Fibroblast of skin of back (primary cell): ENCODE measurements around the gene ADAMTS16.

Source experiments
- DNase-seq: peaks from one replicate; pipeline ENCODE4 v3.0.0-alpha.2; 2013

ADAMTS16 gene

DNA sequence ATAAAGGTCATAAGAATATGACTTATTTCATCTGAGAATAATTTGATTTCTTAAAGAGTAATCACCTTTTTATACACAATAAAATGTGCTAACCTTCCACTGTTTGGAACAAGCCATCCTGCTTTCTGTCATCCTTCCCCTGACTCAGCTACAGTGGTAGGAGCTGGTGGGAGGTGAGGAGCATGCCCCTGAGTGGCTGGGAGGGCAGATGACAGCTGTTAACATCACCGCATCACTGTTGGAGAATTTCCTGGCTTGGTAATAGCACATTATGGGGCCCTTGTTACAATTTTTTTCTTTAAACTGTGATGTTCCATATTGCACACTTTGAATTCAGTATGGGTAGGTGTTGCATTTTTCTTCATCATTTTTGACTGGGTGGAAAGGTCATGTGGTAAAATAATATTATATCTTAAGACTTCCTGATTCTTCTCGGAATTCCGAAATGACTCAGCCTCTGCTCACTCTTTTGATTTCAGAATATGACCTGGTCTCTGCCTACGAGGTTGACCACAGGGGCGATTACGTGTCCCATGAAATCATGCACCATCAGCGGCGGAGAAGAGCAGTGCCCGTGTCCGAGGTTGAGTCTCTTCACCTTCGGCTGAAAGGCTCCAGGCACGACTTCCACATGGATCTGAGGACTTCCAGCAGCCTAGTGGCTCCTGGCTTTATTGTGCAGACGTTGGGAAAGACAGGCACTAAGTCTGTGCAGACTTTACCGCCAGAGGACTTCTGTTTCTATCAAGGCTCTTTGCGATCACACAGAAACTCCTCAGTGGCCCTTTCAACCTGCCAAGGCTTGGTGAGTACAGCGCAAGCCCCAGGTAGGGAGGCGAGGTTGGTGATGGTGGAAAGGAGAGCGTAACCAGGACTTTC lies 5.8 kb downstream of the ADAMTS16 start:
- DNase-seq = peak; percentile 19

DNA sequence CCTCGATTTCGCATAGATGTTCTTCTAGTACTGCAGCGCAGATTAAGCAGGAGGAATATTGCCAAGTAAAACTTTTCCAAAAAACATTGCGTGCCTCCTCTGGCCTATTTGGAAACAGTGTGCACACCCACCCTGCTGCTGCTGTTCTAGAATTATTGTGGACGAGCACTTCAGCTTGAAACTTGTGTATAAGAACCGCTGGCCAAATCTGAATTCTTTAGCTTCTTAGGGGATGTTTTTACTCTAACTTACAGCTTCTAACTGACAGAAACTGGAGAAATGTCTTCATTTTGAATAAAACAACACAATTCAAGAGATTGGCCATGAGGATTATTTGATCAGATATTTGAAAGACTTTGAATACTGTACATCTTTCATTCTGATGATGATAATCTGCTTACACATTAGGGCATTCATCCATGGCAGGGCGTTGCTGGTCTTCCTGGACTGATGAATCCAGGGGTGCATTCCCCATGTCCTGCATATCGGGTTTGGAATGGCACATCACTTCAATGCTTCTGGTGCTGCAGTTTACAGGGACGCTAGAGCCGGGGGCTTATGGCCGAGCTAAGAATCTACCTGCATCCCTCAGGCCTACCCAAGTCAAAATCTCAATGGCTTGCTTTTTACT lies 6.5 kb downstream of the ADAMTS16 start:
- no peak for DNase-seq

DNA sequence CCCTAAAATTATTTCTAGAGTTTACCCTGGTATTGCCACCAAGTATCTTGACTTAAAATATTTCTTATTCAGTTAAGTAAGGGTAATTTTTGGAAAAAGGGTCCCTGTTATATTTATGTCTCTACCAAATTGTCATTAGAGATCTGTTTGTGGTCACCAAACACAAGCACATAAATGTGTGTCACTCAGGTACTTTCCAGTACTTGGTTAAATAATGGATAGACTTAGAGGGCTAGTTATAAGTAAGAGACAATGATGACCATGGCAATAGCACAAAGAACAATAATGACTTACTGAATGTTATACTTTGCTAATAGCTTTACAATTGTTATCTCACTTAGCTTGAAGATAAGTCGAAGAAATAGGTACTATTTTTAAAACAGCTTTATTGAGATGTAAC lies 9.0 kb downstream of the ADAMTS16 start:
- no peak for DNase-seq

DNA sequence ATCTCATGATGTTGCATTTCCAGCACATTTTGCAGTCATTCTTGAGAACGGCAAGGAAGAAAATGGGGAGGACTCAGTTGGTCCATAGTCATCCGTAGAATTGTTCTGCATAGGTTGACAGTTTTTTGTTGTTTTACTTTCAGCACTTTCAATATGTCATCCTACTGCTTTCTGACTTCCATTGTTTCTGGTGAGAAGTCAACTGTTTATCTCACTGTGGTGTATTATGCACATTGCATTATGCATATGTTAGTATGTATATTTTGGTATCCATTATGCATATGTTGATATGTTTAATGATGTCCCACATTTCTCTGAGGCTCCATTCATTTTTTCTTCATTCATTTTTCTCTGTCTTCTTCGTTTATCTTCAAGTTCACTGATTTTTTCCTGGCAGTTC lies 10.5 kb downstream of the ADAMTS16 start:
- no peak for DNase-seq

DNA sequence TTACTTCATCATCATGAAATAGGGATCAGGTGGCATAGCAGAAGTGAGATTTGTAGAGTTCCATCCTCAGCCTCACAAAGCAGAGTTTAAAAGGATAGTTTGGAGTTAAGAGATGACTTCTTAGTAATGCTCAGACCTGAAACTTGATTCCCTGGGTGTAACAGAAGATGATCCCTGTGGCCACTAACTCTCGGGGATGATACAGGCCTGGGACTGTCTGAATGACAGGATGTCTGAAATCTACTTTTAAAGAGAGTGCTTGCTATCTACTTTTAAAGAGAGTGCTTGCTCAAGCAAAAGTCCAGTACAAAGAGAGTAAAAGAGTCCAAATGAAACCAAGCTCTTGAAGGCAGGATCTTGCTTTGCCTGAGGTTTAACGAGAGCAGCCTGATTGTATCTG lies 14.6 kb downstream of the ADAMTS16 start:
- DNase-seq = no peak

DNA sequence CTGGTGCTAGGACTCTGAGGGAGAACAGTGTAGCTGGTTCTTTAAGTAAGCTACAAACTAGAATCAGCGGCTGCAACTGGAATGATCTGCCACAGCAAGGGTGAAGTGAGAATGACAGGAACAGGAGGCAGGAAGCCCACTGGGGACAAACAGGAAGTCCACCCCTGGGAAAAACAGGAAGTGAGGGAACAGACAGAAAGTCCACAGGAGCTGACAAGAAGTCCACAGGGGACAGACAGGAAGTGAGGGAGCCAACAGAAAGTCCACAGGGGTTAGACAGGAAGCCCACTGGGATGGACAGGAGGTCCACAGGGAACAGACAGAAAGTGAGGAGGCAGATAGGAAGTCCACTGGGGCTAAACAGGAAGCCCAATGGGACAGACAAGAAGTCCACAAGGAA lies 15.5 kb downstream of the ADAMTS16 start:
- DNase-seq = no peak

DNA sequence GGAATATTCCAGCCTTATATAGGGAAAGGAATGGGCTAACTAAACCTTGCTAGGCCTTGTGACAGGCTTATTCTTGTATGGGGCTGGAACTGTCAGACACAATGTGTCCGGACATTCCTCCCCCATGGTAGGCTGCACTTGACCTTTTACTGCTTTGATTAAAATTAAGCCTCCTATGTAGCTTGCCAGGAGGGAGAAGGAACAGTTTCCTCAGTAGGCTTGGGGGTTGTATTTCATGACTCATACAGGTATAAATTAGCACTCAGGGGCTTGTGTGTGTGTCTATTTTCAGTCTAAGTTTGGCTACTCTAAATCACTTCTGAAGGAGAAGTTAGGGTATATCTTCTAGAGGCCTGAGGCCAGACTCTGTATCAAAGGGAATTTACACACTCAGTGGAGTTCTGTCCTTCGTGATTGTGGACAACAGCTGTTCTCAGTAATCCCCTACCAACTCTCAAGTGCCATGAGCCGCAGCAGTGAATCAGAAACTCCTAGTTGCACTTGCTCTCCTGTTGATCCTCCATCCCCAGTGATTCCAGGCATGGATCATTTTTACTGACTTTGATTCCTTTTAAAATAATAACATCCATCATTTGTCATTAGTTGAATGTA lies 16.4 kb downstream of the ADAMTS16 start:
- no peak for DNase-seq

DNA sequence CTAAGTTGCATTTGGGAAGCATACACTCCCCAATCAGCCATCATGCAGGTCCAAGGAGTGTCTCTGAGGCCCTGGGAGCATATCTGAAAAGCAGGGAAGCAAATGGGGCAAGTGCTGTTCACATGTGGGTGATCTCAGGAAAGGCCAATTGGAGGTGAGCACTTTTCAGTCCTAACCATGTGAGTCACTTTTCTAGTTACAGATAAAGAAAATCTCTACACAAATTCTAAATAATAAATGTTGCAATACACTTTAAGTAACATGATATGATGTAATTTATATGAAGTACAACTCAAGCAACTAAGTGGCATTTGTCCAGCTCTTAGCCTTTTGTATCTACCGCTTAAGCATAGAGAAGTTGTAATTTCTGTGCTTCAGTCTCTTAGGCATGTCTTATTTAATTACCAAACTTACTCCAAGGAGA lies 18.4 kb downstream of the ADAMTS16 start:
- no peak for DNase-seq

DNA sequence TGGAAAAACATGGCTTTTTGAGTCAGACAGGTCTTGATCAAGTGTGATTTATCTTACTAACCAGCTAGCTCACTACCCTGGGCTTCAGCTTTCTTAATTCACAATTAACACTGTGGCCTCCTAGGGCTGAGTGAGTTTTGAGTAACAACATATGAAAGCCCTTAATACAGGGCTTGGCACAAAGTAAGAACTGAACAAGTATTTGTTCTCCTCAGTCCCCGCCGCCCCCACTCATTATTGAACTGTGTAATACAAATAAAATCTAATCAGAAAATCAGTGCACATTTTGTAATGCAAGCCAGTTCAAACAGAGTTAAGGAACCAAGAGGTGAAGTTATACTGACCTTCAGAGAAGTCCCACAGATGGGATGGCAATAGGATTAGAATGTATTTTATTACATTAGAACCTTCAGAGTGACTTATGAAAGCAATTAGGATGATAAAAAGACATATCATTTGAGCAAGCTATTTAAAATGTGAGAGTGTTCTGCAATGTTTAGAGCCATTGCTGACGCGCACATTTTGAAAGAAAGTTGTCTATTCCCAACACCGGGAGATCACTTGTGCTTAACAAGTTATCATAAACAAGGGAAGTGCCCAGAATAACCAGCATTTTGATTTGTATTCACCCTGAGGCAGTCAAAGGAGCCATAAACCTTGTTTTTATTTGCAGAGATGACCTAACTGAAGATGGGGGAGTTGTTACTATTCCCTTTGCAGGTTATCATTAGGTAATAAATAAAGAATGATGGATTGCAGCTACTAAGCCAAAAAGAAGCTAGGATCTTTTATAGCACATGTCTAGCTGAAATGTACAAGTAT lies 19.4 kb downstream of the ADAMTS16 start:
- no peak for DNase-seq

DNA sequence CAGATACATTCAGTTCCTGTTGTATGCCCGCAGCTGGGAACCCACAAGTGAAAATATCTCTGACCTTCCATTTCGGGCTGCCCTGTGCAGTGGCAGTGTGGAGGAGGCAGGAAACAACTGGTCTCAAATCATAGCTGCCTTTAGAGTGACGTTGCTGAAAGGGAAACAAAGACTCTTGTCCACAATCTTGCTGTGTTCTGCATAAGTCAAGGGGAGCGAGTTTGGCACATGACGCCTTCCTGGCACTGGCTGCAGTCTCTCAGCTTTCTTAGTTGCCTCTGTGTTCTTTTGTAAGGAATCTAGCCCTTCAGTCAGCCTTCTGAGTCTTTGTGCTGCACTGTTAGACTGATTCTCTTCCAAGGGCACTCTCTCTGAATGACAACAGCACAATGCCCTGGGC lies 24.0 kb downstream of the ADAMTS16 start:
- DNase-seq = no peak

DNA sequence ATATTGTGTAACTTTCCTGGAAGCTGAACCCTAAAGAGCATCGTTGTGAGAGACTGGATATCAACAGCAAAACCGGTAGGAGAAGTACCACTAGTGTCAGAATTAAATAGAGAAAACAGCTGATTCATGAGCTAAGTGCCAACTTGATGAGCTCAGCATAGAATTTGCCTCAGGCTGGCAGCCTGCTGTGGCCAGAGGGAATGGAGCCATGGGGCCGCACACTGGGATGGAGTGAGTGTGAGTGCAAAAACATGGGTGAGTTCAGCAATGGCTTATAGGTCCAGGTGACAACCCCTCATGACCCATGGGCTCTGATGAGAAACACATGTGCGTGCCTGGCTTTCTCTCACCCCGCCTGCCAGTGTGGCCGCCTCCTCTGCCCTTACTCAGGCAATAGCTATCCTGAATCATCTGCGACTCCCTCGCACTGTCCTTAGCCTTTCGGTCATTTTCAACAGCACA lies 25.4 kb downstream of the ADAMTS16 start:
- DNase-seq = peak; percentile 22

DNA sequence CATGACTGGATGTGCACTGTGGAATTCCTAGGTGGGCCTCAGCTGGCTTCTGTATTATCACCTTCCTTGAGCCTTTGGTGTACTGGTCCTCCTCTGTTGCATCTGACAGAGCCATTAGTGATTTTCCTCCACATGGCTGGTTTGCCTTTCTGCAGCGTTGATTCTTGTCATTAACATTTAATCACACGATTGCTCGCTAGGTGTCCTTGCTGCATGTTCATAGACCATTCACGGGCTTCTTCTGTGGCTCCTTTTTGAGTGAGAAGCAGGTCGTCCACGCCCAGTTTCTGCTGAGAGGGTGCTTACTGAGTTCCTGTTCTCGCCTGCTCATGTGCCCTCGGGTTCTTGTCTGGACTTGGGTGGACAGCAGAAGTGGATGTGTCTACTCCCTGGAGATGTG lies 29.3 kb downstream of the ADAMTS16 start:
- DNase-seq = no peak

DNA sequence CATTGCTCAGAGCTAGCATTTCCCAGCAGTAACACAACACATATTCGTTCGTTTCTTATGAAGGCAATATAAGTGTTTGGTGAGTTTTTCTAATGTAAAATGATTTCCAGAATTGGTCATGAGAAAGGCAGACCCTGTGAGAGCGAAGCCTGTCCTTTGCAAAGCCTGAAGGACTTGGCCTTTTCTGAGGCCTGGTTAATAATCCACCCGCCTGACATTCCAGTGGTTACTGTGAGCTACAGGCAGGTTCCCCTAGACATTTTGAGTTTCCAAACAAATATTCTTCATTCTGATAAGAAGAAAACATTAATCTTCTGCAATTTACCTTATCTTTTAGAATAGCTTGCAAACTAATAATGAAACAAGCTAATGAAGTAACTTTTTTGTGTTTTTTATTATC lies 38.0 kb downstream of the ADAMTS16 start:
- DNase-seq = no peak

DNA sequence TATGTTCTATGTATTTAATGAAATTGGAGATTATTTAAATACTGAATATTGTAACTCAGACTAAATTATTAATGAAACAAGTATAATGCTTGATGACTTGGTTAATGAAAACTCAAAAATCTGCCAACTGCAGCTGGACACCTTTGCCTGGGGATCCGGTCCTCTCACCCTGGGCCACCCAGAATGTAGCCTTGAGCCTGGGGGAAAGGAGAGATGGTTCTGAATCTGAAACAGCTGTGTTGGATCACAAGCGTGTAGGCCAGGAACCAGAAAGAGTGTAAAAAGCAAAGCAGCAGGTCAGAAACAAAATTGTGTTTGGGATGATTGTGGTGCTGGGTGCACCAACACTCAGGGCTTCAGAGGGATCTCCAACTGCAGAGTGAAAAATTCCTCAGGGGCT lies 38.5 kb downstream of the ADAMTS16 start:
- no peak for DNase-seq

DNA sequence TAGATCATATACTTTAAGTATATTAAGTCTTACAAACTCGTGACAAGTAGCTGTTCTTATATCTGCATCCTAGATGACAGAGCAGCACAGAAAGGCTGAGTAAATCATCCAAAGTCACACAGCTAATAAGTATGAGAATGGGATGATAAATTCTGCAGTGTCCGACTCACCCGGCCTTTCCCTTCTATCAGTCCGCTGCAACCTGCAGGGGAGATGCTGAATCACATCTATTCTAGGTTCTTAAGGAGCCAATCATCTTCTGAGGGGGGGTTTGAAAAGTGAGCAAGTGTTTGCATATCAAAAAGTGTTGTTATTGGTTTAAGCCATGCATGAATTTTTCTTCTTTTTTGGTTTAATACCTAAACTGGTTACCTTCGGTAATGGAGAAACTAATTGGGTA lies 38.9 kb downstream of the ADAMTS16 start:
- DNase-seq = no peak

DNA sequence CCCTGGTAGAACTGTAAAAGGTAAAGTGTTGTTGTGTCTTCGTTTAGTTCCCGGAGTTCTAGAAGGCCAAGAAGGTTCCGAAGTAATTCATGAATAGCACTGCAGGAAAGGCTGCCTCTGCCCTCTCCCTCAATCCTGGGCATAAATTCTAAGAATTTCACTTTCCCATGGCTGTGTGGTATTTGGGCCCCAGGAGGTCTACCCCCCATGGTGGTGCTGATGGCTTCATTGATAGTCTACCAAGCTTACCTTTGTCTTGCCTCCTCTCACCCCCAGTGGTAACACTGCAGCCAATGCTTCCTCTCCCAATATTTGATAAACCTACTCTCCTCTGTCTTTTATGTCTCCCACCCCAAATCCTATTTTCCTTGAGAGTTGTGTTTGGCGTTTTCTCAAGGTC lies 39.5 kb downstream of the ADAMTS16 start:
- no peak for DNase-seq

DNA sequence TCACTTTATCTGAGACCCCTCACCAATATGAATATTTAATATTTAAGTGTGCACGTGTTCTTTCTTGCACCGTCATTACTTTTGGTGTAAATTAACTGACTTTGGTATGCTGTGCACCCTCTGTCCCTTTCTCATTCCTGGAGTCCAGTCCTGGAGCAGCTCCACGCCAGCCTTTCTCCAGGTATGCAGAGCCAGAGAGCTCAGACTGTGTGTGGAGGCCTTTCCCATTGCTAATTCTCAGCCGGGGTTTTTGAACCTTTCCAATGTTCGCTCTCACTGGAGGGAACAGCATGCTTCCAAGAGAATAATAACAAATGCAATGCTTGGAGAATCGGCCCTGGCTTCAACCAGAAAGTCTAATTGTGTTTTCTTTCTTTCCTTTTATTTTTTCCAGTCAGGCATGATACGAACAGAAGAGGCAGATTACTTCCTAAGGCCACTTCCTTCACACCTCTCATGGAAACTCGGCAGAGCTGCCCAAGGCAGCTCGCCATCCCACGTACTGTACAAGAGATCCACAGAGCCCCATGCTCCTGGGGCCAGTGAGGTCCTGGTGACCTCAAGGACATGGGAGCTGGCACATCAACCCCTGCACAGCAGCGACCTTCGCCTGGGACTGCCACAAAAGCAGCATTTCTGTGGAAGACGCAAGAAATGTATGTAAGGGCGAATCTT lies 41.7 kb downstream of the ADAMTS16 start:
- DNase-seq = no peak

DNA sequence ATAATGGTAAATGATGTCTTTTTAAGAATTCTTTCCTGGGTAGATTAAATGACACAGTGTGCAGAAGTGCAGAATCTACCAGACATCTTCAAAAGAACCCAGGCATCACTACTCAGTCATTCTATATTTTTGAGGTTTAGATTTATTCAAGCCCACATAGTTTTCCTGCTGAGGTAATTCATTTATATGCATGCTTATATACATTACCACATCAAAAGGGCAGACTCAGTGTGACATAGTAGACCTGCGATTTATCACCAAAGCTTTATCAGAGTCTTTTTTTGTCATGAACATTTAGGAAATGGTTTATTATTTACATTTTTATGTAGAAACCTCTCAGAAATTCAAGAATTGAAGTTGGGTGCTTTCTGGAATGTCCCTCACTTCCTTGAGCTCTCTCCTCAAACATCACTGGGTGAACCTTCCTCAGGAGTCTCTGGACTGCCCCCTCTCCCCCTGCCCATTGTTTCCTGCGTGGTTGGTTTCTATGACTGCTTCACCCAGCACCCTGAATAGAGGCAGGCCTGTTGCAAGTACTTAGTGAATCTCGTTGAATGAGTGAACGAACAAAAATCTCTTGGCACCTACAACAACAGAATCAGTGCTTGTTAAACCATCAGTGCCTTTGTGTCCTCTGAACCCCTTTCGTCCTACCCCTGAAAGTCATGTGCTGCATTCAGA lies 42.5 kb downstream of the ADAMTS16 start:
- peak; percentile 11 for DNase-seq

DNA sequence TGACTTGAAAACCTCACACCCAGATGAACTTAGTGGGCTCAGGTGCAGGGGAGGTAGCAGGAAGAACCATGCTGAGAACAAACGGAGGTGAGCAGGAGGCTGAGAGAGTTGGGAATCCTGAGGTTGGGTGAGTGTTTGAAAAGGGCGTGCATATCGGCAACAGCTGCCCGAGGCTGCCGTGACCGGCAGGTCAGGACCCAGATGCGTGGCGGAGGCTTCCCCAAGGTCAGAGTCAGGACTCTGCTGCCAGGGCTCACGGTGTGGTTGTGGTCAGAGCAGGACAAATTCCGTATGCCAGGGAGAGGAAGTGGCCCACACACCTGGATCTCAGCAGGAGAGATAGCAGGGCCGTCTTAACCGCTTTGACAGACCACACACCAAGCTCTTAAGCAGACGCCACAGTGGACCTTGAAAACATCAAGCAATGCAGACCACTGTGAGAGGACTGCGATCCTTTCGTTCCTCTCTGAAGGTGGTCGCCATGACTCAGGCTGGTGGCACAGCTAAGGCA lies 43.1 kb downstream of the ADAMTS16 start:
- DNase-seq = no peak

DNA sequence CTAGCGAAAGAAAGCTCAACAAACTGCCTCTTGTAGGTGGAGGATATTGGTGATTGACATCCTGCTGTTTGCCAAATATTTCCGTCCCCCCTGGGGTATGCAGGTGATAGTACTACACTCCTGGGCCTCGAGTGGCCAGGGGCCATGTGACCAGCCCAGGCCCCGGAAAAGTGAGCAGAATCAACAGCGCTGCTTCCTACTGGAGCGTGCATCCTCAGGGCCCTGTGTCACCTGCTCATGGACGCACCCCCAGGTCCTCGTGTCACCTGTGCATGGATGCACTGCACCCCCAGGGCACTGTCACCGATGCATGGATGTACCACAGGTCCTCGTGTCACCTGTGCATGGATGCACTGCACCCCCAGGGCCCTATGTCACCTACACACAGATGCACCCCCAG lies 43.8 kb downstream of the ADAMTS16 start:
- DNase-seq = no peak

DNA sequence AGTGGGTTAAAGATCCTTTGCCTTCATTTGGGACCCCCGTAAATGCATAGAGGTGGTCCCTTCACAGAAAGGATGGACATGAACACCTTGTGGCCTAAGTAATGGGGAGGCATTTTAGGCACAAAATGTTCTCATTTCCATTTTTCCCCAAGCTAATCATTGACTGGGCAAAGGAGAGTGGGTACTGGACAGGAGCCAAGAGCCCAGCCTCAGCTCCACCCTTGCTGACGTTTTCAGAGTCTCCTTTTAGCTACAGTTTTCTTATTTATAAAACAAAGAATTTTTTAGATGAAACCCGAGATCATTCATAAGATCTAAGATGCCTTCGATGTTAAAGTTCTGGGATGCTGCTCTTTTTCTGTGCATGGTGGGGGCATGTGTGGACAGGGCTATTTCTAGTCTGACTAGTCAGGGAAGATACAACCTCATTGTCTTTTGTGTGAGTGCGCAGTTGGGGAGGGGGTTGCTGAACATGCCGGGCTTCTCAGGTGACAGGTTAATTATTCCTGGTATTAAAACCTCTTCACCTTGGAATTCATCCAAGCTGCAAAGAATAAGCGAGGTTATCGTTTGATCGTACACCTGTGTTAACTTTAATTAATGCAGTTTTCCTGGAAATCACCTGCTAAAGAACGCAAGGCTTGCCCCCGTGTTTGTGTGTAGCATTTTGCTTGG lies 48.4 kb downstream of the ADAMTS16 start:
- no peak for DNase-seq
